Naive thymus-derived CD8-positive, alpha-beta T cell (primary cell): ENCODE data around the gene GAREM1. TPM values are rescaled to one million over a fixed set of nuclear protein-coding genes. Genes with fewer than 3 reads are reported as not detected.

ENCODE experiments used
- ATAC-seq, 2 donors: fragments of 150-1000 bp; cut with Tn5 transposase in 1 of 2; sonication (Bioruptor Pico), chemical (Tn5 transposase) in 1 of 2; 1 replicate in 1 of 2; 2 replicates in 1 of 2; pipeline ENCODE4 v1.10.0; 2021; ENCODE audit warnings: mild to moderate bottlenecking in 2 of 2, moderate library complexity in 2 of 2
- POLR2A ChIA-PET: fragments of 350-600 bp; sonication (Branson Sonifier 250); formaldehyde crosslinking; loops from one replicate; lab custom pipeline; 2021; ENCODE audit warnings: antibody characterized with exemption; lab: Charles Lee
- DNase-seq, 10 donors: peaks; one replicate each; pipeline versions ENCODE4 v3.0.0 to v3.0.0-alpha.2; 2020 to 2022
- H3K27ac Mint-ChIP-seq, 10 donors: one replicate each; pipeline ENCODE4 v1.8.0; 2020 to 2022; ENCODE audit warnings: mild to moderate bottlenecking in 10 of 10, mixed read lengths in 10 of 10, moderate library complexity in 4 of 10, inconsistent platforms in 1 of 10
- H3K27me3 Mint-ChIP-seq, 5 donors: one replicate each; pipeline ENCODE4 v1.8.0; 2021 to 2022; ENCODE audit warnings: mixed read lengths in 5 of 5
- H3K36me3 Mint-ChIP-seq, 3 donors: one replicate each; pipeline ENCODE4 v1.8.0; 2020 to 2022; ENCODE audit warnings: mixed read lengths in 3 of 3, mild to moderate bottlenecking in 2 of 3, inconsistent platforms in 1 of 3
- H3K4me1 Mint-ChIP-seq, 4 donors: one replicate each; pipeline ENCODE4 v1.8.0; 2021 to 2022; ENCODE audit warnings: mixed read lengths in 4 of 4
- H3K4me3 Mint-ChIP-seq, 10 donors: one replicate each; pipeline ENCODE4 v1.8.0; 2020 to 2022; ENCODE audit warnings: mild to moderate bottlenecking in 10 of 10, mixed read lengths in 10 of 10, moderate library complexity in 6 of 10, inconsistent platforms in 1 of 10
- H3K9me3 Mint-ChIP-seq, 9 donors: one replicate each; pipeline ENCODE4 v1.8.0; 2020 to 2022; ENCODE audit warnings: mixed read lengths in 9 of 9, mild to moderate bottlenecking in 3 of 9, inconsistent platforms in 1 of 9, moderate library complexity in 1 of 9
- polyA plus RNA-seq, 3 donors: library from polyadenylated mRNA; unstranded; fragments of 300-500 nt; fragmentation: Illumina TruSeq; gene quantifications; one replicate each; pipeline ENCODE4 v1.2.3, GENCODE V29; 2021
- total RNA-seq, 8 experiments: library from RNA in 2 of 8; stranded (reverse) in 2 of 8; gene quantifications; one replicate each; pipeline ENCODE4 v1.2.3 and lab custom pipeline; 2021 to 2026

The GAREM1 gene
- total and polyA plus RNA-seq, 5 experiments from 2014 or later = 0.36 to 2.3 (median 0.78) TPM; not detected in 1

DNA sequence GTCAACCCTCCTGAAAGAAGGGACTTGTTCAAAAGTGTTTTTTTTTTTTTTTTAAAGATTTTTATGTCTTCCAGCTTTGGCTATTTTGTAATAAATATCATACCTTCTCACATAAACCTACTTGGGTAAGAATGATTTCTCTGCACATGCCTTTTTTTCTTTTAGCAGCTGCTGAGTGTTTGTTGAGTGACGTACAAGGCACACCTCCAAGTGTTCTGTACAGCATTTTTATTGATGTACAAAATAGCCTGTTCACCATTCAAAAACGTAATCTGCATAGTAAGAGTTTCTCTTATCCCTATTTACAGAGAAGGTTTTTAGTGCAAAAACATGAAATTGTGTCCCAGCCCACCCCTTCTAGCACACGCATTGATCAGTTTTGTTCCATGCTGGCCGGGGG lies 203.2 kb downstream of the GAREM1 start:
- Mint-ChIP-seq H3K27me3 (peaks cover 2 to 23% (median 16%) of the 10 kb centered on the region in 5 donors), H3K36me3 (no peaks in the 10 kb centered on the region), H3K27ac (no peak overlapping the region), H3K9me3 (no peaks in the 10 kb centered on the region), H3K4me3 (no peak overlapping the region), H3K4me1 (no peaks in the 10 kb centered on the region)
- ATAC-seq (no peak), DNase-seq (no peak)
- POLR2A ChIA-PET = no interaction called here

DNA sequence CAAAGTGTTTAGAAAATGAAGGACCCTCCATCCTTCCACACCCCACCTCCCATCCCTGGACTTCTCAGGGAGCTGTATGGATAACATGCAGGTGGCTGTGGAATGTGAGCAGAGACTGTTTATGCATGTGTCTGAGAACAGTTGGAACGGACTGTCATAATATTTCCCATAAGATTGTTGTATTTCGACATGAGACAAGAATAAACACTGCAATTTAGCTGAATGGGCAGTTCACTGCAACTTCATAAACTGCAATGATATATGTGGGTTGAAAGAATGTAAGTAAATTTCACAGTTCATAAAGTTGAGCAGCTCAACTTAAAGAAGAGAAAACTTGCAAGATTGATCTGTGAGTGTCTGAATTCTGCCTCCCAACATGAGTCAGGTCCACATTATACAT lies 206.3 kb downstream of the GAREM1 start:
- DNase-seq = no peak
- Mint-ChIP-seq H3K4me1 (no peaks in the 10 kb centered on the region), H3K27me3 (peaks cover 6 to 30% (median 16%) of the 10 kb centered on the region in 5 donors), H3K36me3 (no peaks in the 10 kb centered on the region), H3K27ac (no peak overlapping the region), H3K4me3 (no peak overlapping the region), H3K9me3 (no peaks in the 10 kb centered on the region)
- POLR2A ChIA-PET = no interaction called here
- no peak for ATAC-seq

DNA sequence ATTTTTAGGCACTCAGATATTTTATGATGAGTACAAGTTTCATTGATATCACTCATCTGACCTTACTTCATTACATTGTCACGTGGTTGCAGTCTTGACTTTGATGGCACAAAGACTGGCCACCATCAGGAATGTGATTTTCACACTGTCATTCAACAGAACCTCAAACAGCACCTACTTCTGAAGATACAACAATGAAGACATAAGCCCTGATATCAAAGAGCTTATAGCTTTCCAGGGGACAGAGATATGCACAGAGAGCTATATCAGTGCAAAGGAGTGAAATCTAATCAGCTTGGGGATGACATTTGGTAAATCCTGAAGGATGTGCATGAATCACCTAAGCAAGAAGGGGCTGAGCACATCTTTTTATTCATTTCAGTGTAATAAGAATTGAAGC lies 208.6 kb downstream of the GAREM1 start:
- Mint-ChIP-seq H3K27me3 (peaks cover 12 to 37% (median 16%) of the 10 kb centered on the region in 5 donors), H3K9me3 (no peaks in the 10 kb centered on the region), H3K27ac (no peak overlapping the region), H3K36me3 (no peaks in the 10 kb centered on the region), H3K4me3 (no peak overlapping the region), H3K4me1 (no peaks in the 10 kb centered on the region)
- no peak for DNase-seq
- POLR2A ChIA-PET = no interaction called here
- ATAC-seq = no peak

DNA sequence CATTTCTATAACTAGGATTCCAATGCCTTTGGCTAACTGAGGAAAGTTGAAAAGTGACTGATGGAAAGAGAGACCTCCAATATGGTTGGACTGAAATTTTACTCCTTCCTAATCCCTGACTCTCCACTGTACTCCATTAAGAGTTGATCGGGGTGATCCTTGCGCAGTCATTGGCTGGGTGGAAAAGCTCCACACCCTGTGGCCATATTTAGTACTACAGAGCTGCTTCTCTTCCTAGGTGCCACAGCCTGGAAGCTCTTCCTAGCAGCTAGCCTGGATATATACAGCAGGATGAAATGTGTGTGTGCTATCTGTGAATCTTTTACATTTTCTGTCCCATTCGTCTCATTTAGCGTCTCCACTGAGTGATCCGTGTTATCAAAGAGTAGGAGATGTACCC lies 209.7 kb downstream of the GAREM1 start:
- no peak overlapping the region for H3K4me3 Mint-ChIP-seq
- no peaks in the 10 kb centered on the region for H3K9me3 Mint-ChIP-seq
- peaks cover 16 to 48% (median 23%) of the 10 kb centered on the region in 5 donors for H3K27me3 Mint-ChIP-seq
- H3K36me3 Mint-ChIP-seq = no peaks in the 10 kb centered on the region
- H3K27ac Mint-ChIP-seq = no peak overlapping the region
- ATAC-seq (no peak), DNase-seq (no peak)
- POLR2A ChIA-PET = no interaction called here
- H3K4me1 Mint-ChIP-seq = no peaks in the 10 kb centered on the region

DNA sequence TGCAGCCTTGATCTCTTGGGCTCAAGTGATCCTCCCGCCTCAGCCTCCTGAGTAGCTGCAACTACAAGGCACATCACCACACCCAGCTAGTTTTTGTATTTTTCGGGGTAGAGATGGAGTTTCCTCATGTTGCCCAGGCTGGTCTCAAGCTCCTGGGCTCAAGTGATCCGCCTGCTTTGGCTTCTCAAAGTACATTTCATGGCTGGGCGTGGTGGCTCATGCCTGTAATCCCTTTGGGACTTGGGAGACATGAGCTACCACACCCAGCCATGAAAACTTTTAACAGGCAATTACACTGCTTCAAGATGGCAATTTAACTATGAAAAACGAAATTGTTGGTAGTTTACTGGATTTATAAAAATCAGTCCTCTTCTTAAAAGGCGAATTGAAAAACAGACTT lies 211.1 kb downstream of the GAREM1 start:
- H3K27ac Mint-ChIP-seq = no peak overlapping the region
- no peaks in the 10 kb centered on the region for H3K9me3 Mint-ChIP-seq
- POLR2A ChIA-PET = interaction anchor here (0.6 kb wide), 1 partner anchor 59 kb away, joined by 3 read pairs; no protein-coding TSS in a partner anchor
- no peaks in the 10 kb centered on the region for H3K36me3 Mint-ChIP-seq
- peaks cover 18 to 50% (median 28%) of the 10 kb centered on the region in 5 donors for H3K27me3 Mint-ChIP-seq
- H3K4me1 Mint-ChIP-seq = no peaks in the 10 kb centered on the region
- DNase-seq (no peak), ATAC-seq (no peak)
- no peak overlapping the region for H3K4me3 Mint-ChIP-seq

DNA sequence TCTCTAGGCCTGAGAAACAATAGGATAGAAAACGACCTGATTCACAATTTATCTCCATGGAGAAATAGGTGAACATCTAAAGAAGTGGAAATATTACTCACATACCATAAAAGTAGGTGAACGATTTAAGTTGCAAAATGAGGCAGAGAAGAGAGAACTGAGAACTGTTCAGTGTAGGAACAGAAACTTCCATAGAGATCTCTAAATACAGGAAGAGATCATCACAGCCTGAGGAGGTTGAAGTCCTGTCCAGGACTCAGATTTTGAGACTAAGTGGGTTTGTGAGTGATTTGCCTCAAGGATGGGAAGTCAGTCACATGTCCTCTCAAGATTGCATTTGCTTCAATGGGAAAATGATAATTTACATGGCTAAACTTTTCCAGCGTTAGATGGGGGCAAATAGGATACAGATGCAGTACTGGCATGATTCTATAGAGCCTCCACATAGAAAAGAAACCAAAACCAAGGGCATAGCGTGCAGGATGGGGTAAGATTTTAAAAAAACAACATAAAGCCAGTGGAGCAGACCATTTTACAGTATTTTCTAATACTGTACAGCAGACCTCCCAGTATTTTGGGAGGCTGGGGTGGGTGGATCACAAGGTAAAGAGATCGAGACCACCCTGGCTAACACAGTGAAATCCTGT lies 212.0 kb downstream of the GAREM1 start:
- DNase-seq (no peak), ATAC-seq (no peak)
- H3K36me3 Mint-ChIP-seq = no peaks in the 10 kb centered on the region
- no peaks in the 10 kb centered on the region for H3K9me3 Mint-ChIP-seq
- no peak overlapping the region for H3K27ac Mint-ChIP-seq
- POLR2A ChIA-PET = no interaction called here
- H3K27me3 Mint-ChIP-seq = peaks cover 18 to 50% (median 30%) of the 10 kb centered on the region in 5 donors
- no peak overlapping the region for H3K4me3 Mint-ChIP-seq
- H3K4me1 Mint-ChIP-seq = no peaks in the 10 kb centered on the region

DNA sequence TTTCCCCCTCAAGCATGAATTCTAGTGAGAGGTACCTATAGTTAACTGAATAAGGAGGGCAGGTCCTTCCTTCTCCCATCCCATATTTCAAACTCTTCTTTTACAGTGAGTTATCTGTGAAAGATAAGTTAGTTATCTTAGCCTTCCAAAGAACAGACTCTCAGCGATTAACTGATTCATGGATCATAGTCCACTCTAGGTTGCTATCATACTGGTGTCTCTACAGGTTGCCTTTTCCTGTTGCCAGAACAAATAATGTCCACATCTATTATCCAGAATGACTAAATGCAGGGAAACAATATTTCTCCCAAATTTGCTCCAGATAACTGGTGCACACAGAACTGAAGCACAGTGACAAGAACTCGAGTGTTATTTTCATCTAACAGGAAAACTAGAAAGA lies 212.5 kb downstream of the GAREM1 start:
- H3K4me3 Mint-ChIP-seq = no peak overlapping the region
- no peaks in the 10 kb centered on the region for H3K4me1 Mint-ChIP-seq
- peaks cover 18 to 44% (median 30%) of the 10 kb centered on the region in 5 donors for H3K27me3 Mint-ChIP-seq

DNA sequence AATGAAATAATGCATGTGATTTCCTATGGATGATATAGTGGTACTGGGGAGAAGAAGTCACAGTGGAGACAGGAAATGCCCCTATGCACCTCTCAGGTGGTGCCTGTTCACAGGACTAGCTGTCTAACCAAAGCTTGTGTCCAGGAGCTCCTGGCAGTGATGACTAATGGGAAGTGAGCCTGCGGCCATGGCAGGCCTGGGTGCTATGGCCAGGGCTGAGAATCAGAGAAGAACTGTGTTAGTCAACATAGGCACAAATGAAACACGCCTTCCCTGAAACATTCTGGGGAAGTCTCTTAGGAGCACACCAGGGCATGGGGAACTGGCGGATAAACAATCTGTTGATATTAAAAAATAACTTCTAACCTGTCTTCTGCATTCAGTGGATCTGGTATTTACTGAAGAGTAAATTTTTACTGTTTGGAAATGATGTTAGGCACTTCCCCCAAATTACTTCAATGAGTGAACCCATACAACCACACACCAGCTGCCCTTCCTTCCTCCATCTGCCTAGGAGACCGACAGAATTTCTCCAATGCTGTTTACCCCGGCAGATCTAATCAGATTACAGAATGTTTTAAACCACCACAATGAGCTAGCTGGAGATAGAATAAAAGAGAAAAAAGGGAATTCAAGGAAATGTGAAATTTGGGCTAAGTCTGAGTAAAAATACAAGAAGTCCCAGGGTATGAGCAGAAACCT lies 213.4 kb downstream of the GAREM1 start:
- no peaks in the 10 kb centered on the region for H3K36me3 Mint-ChIP-seq
- POLR2A ChIA-PET = no interaction called here
- ATAC-seq (no peak), DNase-seq (no peak)
- H3K27me3 Mint-ChIP-seq = peaks cover 19 to 43% (median 30%) of the 10 kb centered on the region in 5 donors
- H3K9me3 Mint-ChIP-seq = no peaks in the 10 kb centered on the region
- H3K4me1 Mint-ChIP-seq = no peaks in the 10 kb centered on the region
- no peak overlapping the region for H3K4me3 Mint-ChIP-seq
- no peak overlapping the region for H3K27ac Mint-ChIP-seq

More for the DNA sequence above, 212.5 kb downstream of the GAREM1 start:
- no peak for DNase-seq
- Mint-ChIP-seq H3K9me3 (no peaks in the 10 kb centered on the region), H3K36me3 (no peaks in the 10 kb centered on the region), H3K27ac (no peak overlapping the region)
- POLR2A ChIA-PET = no interaction called here
- no peak for ATAC-seq

DNA sequence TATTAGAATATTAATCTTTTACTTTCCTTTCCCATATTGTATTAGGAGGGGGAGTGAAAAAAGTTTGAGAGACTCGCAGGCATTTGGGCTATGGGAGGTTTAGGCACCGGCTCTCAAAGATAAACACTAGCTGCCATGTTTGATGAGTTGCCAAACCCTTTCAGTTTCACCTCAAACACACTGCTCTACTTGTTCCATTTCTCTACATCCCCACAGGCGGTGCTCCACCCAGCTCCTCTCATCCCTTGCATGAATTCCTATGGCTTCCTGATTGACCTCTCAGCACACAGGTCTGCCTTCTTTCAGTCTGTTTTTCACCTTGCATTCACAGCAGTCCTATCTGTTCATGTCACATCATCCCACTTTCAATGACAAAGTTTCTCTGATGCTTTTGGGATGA lies 215.1 kb downstream of the GAREM1 start:
- no peak overlapping the region for H3K27ac Mint-ChIP-seq
- DNase-seq = no peak
- no peak for ATAC-seq
- no peaks in the 10 kb centered on the region for H3K9me3 Mint-ChIP-seq
- POLR2A ChIA-PET = no interaction called here
- H3K4me1 Mint-ChIP-seq = no peaks in the 10 kb centered on the region
- H3K36me3 Mint-ChIP-seq = no peaks in the 10 kb centered on the region
- H3K27me3 Mint-ChIP-seq = peaks cover 17 to 36% (median 28%) of the 10 kb centered on the region in 5 donors
- no peak overlapping the region for H3K4me3 Mint-ChIP-seq

DNA sequence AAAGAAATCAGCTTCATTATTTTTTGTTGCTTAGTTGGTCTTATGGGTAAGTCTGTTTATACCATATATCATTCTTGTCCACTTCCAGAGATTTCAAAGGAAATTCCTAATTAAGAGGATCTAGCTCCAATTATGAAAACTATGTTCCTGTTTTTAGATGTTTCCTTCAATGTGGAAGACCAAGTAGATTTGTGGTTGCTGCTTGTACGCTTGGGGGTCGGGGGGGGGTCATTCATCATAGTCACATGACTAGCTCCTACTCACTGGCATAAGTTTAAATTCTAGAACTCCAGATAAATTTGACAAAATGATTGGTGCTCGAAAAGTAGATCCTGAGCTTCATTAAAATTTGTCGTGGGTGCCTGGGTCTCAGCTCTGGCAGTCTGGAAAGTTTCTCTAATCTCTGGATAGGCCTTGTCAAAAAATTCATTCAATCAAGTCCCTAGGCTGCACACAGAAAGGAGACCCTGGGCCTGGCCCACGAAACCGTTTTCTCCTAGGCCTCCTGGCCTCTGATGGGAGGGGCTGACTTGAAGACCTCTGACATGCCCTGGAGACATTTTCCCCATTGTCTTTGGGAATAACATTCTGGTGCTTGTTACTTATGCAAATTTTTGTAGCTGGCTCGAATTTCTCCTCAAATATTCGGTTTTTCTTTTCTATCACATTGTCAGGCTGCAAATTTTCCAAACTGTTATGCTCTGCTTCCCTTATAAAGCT lies 218.4 kb downstream of the GAREM1 start:
- ATAC-seq (no peak), DNase-seq (no peak)
- Mint-ChIP-seq H3K36me3 (no peaks in the 10 kb centered on the region), H3K27me3 (peaks cover 19 to 46% (median 27%) of the 10 kb centered on the region in 5 donors), H3K27ac (no peak overlapping the region), H3K4me3 (no peak overlapping the region), H3K4me1 (no peaks in the 10 kb centered on the region), H3K9me3 (no peaks in the 10 kb centered on the region)
- POLR2A ChIA-PET = no interaction called here

DNA sequence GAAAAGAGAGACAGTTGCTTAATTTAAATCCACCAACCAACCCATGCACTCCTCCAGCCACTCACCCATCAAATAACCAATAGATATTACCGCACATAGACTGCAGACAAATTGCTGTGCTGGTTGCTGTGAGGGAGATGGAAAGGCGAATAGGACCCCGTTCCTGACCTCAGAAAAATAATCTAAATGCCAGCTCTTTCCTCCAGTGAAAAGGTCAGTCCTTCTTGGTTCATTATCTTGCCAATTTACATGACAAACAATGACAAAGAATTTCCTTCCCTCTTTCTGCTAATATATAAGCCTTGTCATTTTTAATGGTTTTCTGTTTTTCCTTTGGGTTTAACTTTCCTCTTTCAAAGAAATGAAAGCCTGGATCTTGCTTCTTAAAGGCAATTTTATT lies 219.2 kb downstream of the GAREM1 start:
- no peak overlapping the region for H3K4me3 Mint-ChIP-seq
- DNase-seq (no peak), ATAC-seq (no peak)
- H3K4me1 Mint-ChIP-seq = no peaks in the 10 kb centered on the region
- H3K27me3 Mint-ChIP-seq = peaks cover 18 to 40% (median 20%) of the 10 kb centered on the region in 5 donors
- no peaks in the 10 kb centered on the region for H3K9me3 Mint-ChIP-seq
- H3K36me3 Mint-ChIP-seq = no peaks in the 10 kb centered on the region
- POLR2A ChIA-PET = no interaction called here
- H3K27ac Mint-ChIP-seq = no peak overlapping the region

DNA sequence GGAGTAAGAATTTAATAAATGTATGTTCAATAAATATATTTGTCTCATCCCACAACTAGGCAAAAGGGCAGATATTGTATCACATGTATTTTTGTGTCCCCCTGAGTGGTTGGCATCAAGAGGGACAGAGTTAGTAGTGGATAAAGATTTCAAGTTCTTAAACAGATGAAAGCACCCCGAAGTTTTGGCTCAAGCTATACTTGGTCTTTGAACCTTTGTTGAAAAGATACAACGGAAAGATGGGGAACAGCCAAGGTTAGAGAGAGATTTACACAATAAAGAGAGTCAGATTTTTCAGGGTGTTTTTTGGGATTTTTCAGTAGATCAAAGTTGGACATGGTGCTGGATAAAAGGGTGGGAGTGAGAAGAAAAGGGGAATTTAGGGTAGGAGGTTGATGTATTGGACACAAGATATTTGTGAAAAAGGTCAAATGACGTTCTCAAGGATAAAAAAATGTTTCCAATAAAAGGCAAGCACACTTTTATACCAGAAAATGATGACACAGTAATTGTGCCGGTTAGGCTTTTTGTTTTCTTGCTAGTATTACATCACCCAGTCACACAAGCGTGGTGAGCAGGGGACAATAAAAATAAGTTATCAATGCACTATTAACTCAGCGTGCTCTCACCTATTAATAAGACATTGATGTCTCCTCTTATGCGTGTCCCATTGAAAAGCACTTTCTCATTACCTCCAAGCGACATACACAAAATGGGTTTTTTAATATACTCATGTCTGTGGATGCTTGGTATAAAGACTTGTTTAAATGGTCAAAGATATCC lies 221.3 kb downstream of the GAREM1 start:
- Mint-ChIP-seq H3K4me1 (no peaks in the 10 kb centered on the region), H3K27me3 (peaks cover 12 to 40% (median 16%) of the 10 kb centered on the region in 5 donors), H3K9me3 (no peaks in the 10 kb centered on the region), H3K4me3 (no peak overlapping the region), H3K27ac (no peak overlapping the region), H3K36me3 (no peaks in the 10 kb centered on the region)
- ATAC-seq = no peak
- no peak for DNase-seq
- POLR2A ChIA-PET = no interaction called here
